B cell (primary cell): ENCODE data around the gene NT5DC3. TPM values are rescaled to one million over a fixed set of nuclear protein-coding genes. Genes with fewer than 3 reads are reported as not detected.

Experiments used
- ATAC-seq: fragments of 200-7000 bp; cut with Tn5 transposase; one replicate; pipeline ENCODE4 v1.10.0; 2021; ENCODE audit warnings: low read depth, mild to moderate bottlenecking, moderate number of reproducible peaks, moderate library complexity
- CTCF ChIA-PET: fragments of 350-600 bp; sonication (Branson Sonifier 250); formaldehyde crosslinking; loops from one replicate; lab custom pipeline; 2021; ENCODE audit warnings: antibody characterized with exemption, inconsistent platforms; lab: Charles Lee
- POLR2A ChIA-PET: fragments of 350-600 bp; sonication (Branson Sonifier 250); formaldehyde crosslinking; loops from one replicate; lab custom pipeline; 2021; ENCODE audit warnings: antibody characterized with exemption; lab: Charles Lee
- DNase-seq: peaks from one replicate; pipeline ENCODE4 v3.0.0; 2013
- H2AFZ ChIP-seq: 2 replicates; pipeline ENCODE4 v1.6.1; 2012; ENCODE audit warnings: mild to moderate bottlenecking, low read depth, low read length; ENCODE audit not compliant: insufficient read depth, poor library complexity, severe bottlenecking
- H3K27ac ChIP-seq, 2 donors: 1 replicate in 1 of 2; 2 replicates in 1 of 2; pipeline ENCODE4 v1.5.1; 2012 to 2013; ENCODE audit warnings: low read length in 2 of 2, mild to moderate bottlenecking in 2 of 2, moderate library complexity in 1 of 2
- H3K27me3 ChIP-seq, 4 experiments: fragments of 200-600 bp in 1 of 4; sonication (generic) in 1 of 4; replicated peaks in 1 of 4; 1 replicate in 2 of 4; 2 replicates in 2 of 4; pipeline versions ENCODE4 v1.6.1 to v1.7.0; 2013 to 2016; ENCODE audit warnings: low read length in 3 of 4, mild to moderate bottlenecking in 2 of 4, mixed read lengths in 1 of 4, moderate library complexity in 1 of 4; ENCODE audit not compliant: insufficient read depth in 4 of 4, control insufficient read depth in 3 of 4; ENCODE audit errors: control extremely low read depth in 1 of 4
- H3K36me3 ChIP-seq, 2 experiments: replicated peaks in 1 of 2; 1 replicate in 1 of 2; 2 replicates in 1 of 2; pipeline versions ENCODE4 v1.6.1 to v1.7.1; 2013; ENCODE audit warnings: low read length in 1 of 2; ENCODE audit not compliant: insufficient read depth in 2 of 2, control insufficient read depth in 1 of 2; ENCODE audit errors: control extremely low read depth in 1 of 2, extremely low read depth in 1 of 2
- H3K4me1 ChIP-seq, 2 donors: fragments of 200-600 bp in 1 of 2; sonication (generic) in 1 of 2; 1 replicate in 1 of 2; 2 replicates in 1 of 2; pipeline versions ENCODE4 v1.5.1 to v1.6.1; 2013 to 2017; ENCODE audit warnings: low read length in 2 of 2; ENCODE audit not compliant: control insufficient read depth in 2 of 2, insufficient read depth in 2 of 2
- H3K4me2 ChIP-seq: replicated peaks from 2 replicates; pipeline ENCODE3; 2012; ENCODE audit warnings: mild to moderate bottlenecking, low read depth, low read length; ENCODE audit not compliant: poor library complexity, severe bottlenecking
- H3K4me3 ChIP-seq, 5 experiments: fragments of 200-600 bp in 1 of 5; sonication (generic) in 1 of 5; 1 replicate in 3 of 5; 2 replicates in 2 of 5; pipeline versions ENCODE4 v1.5.1 to v1.7.0; 2011 to 2016; ENCODE audit warnings: low read length in 4 of 5, mild to moderate bottlenecking in 4 of 5, low read depth in 2 of 5, control low read depth in 1 of 5, moderate library complexity in 1 of 5; ENCODE audit not compliant: insufficient read depth in 1 of 5; ENCODE audit errors: control extremely low read depth in 1 of 5, extremely low read depth in 1 of 5
- H3K79me2 ChIP-seq: fragments of 200-600 bp; sonication (generic); one replicate; pipeline ENCODE4 v1.6.0; 2016; ENCODE audit warnings: low read length; ENCODE audit not compliant: control insufficient read depth, insufficient read depth
- H3K9ac ChIP-seq: fragments of 200-600 bp; sonication (generic); 2 replicates; pipeline ENCODE4 v1.6.1; 2017; ENCODE audit warnings: mild to moderate bottlenecking, low read length, moderate library complexity
- H3K9me3 ChIP-seq, 3 donors: one replicate each; pipeline versions ENCODE4 v1.6.1 to v1.7.1; 2013; ENCODE audit warnings: low read length in 2 of 3; ENCODE audit not compliant: control insufficient read depth in 2 of 3, insufficient read depth in 1 of 3; ENCODE audit errors: control extremely low read depth in 1 of 3
- H4K20me1 ChIP-seq: 2 replicates; pipeline ENCODE4 v1.6.0; 2012; ENCODE audit warnings: mild to moderate bottlenecking, low read length; ENCODE audit not compliant: insufficient read depth, control insufficient read depth, poor library complexity, severe bottlenecking
- H3K27ac Mint-ChIP-seq: one replicate; pipeline ENCODE4 v1.8.0; 2021; ENCODE audit warnings: mixed read lengths
- H3K27me3 Mint-ChIP-seq: one replicate; pipeline ENCODE4 v1.8.0; 2021; ENCODE audit warnings: mixed read lengths
- H3K4me1 Mint-ChIP-seq: one replicate; pipeline ENCODE4 v1.8.0; 2021; ENCODE audit warnings: mixed read lengths
- H3K4me3 Mint-ChIP-seq: one replicate; pipeline ENCODE4 v1.8.0; 2021; ENCODE audit warnings: mixed read lengths
- H3K9me3 Mint-ChIP-seq: one replicate; pipeline ENCODE4 v1.8.0; 2022; ENCODE audit warnings: mixed read lengths; ENCODE audit not compliant: insufficient read depth
- CTCF ChIP-seq: fragments of 200-600 bp; IDR thresholded peaks from one replicate; pipeline ENCODE4 v1.8.0; 2022; ENCODE audit warnings: antibody characterized with exemption, mild to moderate bottlenecking
- EZH2 ChIP-seq: IDR thresholded peaks from 2 replicates; pipeline ENCODE4 v1.6.1; 2012; ENCODE audit warnings: borderline replicate concordance, low read depth, mild to moderate bottlenecking, moderate library complexity, low read length; ENCODE audit not compliant: insufficient read depth, poor library complexity, severe bottlenecking
- WGBS: methylation state at CpG from one replicate; pipeline ENCODE4 v1.1.5; 2013; ENCODE audit warnings: missing lambda C conversion rate; ENCODE audit not compliant: insufficient coverage; 5-methylcytosine and 5-hydroxymethylcytosine counted together
- intact Hi-C: fragments of 100-400 bp; cut with micrococcal nuclease; formaldehyde crosslinking; loops from one replicate; pipeline ENCODE4 v1.10.0; 2022
- polyA plus RNA-seq: library from polyadenylated mRNA; depleted of rRNA; stranded (reverse); fragments of >200 nt; gene quantifications from 2 replicates; pipeline ENCODE4 v1.2.3, GENCODE V29; 2012
- total RNA-seq, 2 donors: library from RNA; stranded (reverse); fragments of 120-200 nt in 1 of 2; gene quantifications; 1 replicate in 1 of 2; 2 replicates in 1 of 2; pipeline versions ENCODE4 v1.2.3 to v1.2.4, GENCODE V29; 2013 to 2022

The NT5DC3 gene
- total and polyA plus RNA-seq, 2 donors (not counting 1 experiment from before 2014, with no cell fraction given) = 4.4 to 10.6 TPM

GRCh38 chr12:103799857-103800771 lies 40.9 kb downstream of the NT5DC3 start:
- WGBS = 84% methylated on average over 10 of the region's 16 CpGs
- ATAC-seq (no peak), DNase-seq (no peak)
- H3K4me3 ChIP-seq = no peak overlapping the region
- intact Hi-C loops = no loop called here
- H2AFZ ChIP-seq = no peak overlapping the region
- no peak overlapping the region for H3K27ac Mint-ChIP-seq
- H3K4me1 Mint-ChIP-seq = no peaks in the 10 kb centered on the region
- no peak overlapping the region for H3K4me2 ChIP-seq
- CTCF ChIA-PET = no interaction called here
- H3K9ac ChIP-seq = no peak overlapping the region
- no peaks in the 10 kb centered on the region for H3K4me1 ChIP-seq
- TF ChIP-seq CTCF (no peak), EZH2 (no peak)
- no peak overlapping the region for H3K27ac ChIP-seq
- POLR2A ChIA-PET = no interaction called here
- H3K4me3 Mint-ChIP-seq = no peak overlapping the region
- no peaks in the 10 kb centered on the region for H4K20me1 ChIP-seq
- no peaks in the 10 kb centered on the region for H3K9me3 Mint-ChIP-seq
- H3K9me3 ChIP-seq = peaks cover 0 to 6% (median 0%) of the 10 kb centered on the region in 3 donors
- no peaks in the 10 kb centered on the region for H3K27me3 ChIP-seq
- no peaks in the 10 kb centered on the region for H3K27me3 Mint-ChIP-seq
- H3K79me2 ChIP-seq = no peaks in the 10 kb centered on the region
- peaks cover 0 to 31% of the 10 kb centered on the region in 2 experiments for H3K36me3 ChIP-seq

GRCh38 chr12:103799504-103799856 lies 41.6 kb downstream of the NT5DC3 start:
- Histone ChIP-seq H3K4me3 (no peak overlapping the region), H3K79me2 (no peaks in the 10 kb centered on the region), H3K4me1 (no peaks in the 10 kb centered on the region), H2AFZ (no peak overlapping the region), H3K36me3 (peaks cover 0 to 35% of the 10 kb centered on the region in 2 experiments), H3K4me2 (no peak overlapping the region), H3K27ac (no peak overlapping the region), H3K27me3 (no peaks in the 10 kb centered on the region), H3K9me3 (peaks cover 0 to 6% (median 0%) of the 10 kb centered on the region in 3 donors), H4K20me1 (no peaks in the 10 kb centered on the region), H3K9ac (no peak overlapping the region)
- CTCF ChIA-PET = no interaction called here
- no peak for TF ChIP-seq EZH2
- no peak for TF ChIP-seq CTCF
- no peak for DNase-seq
- no peak overlapping the region for H3K27ac Mint-ChIP-seq
- ATAC-seq = no peak
- POLR2A ChIA-PET = no interaction called here
- 74% methylated on average over 2 of the region's 4 CpGs for WGBS
- H3K9me3 Mint-ChIP-seq = no peaks in the 10 kb centered on the region
- H3K4me3 Mint-ChIP-seq = no peak overlapping the region
- no peaks in the 10 kb centered on the region for H3K27me3 Mint-ChIP-seq
- no peaks in the 10 kb centered on the region for H3K4me1 Mint-ChIP-seq
- intact Hi-C loops = no loop called here
